OCI-LY1 (cell line): ENCODE measurements around the gene F11R.

Experiments used
- EZH2 ChIP-seq: fragments of 200-600 bp; sonication (generic), shearing (Covaris generic); IDR thresholded peaks from 2 replicates; pipeline ENCODE4 v1.8.0; 2017; ENCODE audit warnings: borderline replicate concordance, mixed run types, mild to moderate bottlenecking, antibody characterized with exemption, low read length, moderate library complexity, mixed read lengths
- TF ChIP-seq, protein P1 (sequence below): fragments of 200-600 bp; sonication (generic), shearing (Covaris generic); IDR thresholded peaks from 2 replicates; pipeline ENCODE4 v1.5.1; 2017; ENCODE audit warnings: mild to moderate bottlenecking, antibody characterized with exemption, low read length, moderate library complexity, mixed read lengths

DNA sequence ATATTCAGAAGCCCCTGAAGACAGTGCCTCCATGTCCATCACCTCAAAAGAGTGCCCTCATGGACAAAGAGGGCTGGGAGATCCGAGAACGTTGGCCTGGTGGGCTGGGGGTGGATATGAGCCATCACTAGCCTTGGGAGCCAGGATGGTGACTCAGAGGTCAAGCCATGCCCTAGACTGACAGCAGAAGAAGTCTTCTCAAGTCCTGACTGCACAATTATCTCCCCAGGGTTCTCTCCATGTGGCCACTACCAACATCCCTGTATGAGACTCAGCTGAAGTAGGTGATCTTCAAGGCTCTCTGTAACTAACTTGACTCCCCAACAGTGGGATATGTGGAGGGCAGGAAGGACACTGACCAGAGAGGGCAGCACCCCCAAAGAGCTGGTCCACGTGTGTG lies 31.9 kb upstream of the F11R start:
- TF ChIP-seq, protein P1, sequence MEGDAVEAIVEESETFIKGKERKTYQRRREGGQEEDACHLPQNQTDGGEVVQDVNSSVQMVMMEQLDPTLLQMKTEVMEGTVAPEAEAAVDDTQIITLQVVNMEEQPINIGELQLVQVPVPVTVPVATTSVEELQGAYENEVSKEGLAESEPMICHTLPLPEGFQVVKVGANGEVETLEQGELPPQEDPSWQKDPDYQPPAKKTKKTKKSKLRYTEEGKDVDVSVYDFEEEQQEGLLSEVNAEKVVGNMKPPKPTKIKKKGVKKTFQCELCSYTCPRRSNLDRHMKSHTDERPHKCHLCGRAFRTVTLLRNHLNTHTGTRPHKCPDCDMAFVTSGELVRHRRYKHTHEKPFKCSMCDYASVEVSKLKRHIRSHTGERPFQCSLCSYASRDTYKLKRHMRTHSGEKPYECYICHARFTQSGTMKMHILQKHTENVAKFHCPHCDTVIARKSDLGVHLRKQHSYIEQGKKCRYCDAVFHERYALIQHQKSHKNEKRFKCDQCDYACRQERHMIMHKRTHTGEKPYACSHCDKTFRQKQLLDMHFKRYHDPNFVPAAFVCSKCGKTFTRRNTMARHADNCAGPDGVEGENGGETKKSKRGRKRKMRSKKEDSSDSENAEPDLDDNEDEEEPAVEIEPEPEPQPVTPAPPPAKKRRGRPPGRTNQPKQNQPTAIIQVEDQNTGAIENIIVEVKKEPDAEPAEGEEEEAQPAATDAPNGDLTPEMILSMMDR, result no peak
- TF ChIP-seq EZH2, result no peak
